T follicular helper cell (primary cell): ENCODE results near the gene DSN1.

ENCODE experiments used
- DNase-seq: peaks from one replicate; pipeline ENCODE4 v3.0.0-alpha.2; 2020; ENCODE audit warnings: low read depth

The DSN1 gene

GRCh38 chr20:36795691-36796090 lies 22.1 kb upstream of the DSN1 start:
- no peak for DNase-seq

- DNase-seq, result no peak
Observed at GRCh38 chr20:36794116-36794474, 20.5 kb upstream of the DSN1 start.

- DNase-seq, result no peak
Observed at GRCh38 chr20:36793294-36794115, 19.9 kb upstream of the DSN1 start.

- DNase-seq, result no peak
Observed at GRCh38 chr20:36792422-36792821, 18.9 kb upstream of the DSN1 start.

GRCh38 chr20:36791862-36792261 lies 18.3 kb upstream of the DSN1 start:
- DNase-seq, result no peak

- no peak for DNase-seq
Observed at GRCh38 chr20:36786663-36787062, 13.1 kb upstream of the DSN1 start.

- no peak for DNase-seq
Observed at GRCh38 chr20:36786246-36786645, 12.7 kb upstream of the DSN1 start.

GRCh38 chr20:36785308-36785707 lies 11.7 kb upstream of the DSN1 start:
- DNase-seq, result no peak

GRCh38 chr20:36784900-36785299 lies 11.3 kb upstream of the DSN1 start:
- no peak for DNase-seq

- DNase-seq, result no peak
Observed at GRCh38 chr20:36784116-36784515, 10.6 kb upstream of the DSN1 start.

GRCh38 chr20:36779656-36780025 lies 6.1 kb upstream of the DSN1 start:
- no peak for DNase-seq

GRCh38 chr20:36778831-36779655 lies 5.5 kb upstream of the DSN1 start:
- no peak for DNase-seq

- no peak for DNase-seq
Observed at GRCh38 chr20:36777576-36777975, 4.0 kb upstream of the DSN1 start.

- no peak for DNase-seq
Observed at GRCh38 chr20:36777167-36777566, 3.6 kb upstream of the DSN1 start.

GRCh38 chr20:36775826-36776225 lies 2.3 kb upstream of the DSN1 start:
- DNase-seq, result no peak

GRCh38 chr20:36775196-36775595 lies 1.6 kb upstream of the DSN1 start:
- DNase-seq, result no peak

GRCh38 chr20:36773107-36773596 lies 411 bp downstream of the DSN1 start:
- DNase-seq, result no peak

GRCh38 chr20:36770680-36771079 lies 2.9 kb downstream of the DSN1 start:
- DNase-seq, result no peak

- DNase-seq, result no peak
Observed at GRCh38 chr20:36768768-36769430, 4.7 kb downstream of the DSN1 start.

GRCh38 chr20:36761125-36761524 lies 12.4 kb downstream of the DSN1 start:
- no peak for DNase-seq

GRCh38 chr20:36760647-36761046 lies 12.9 kb downstream of the DSN1 start:
- DNase-seq, result no peak

- DNase-seq, result no peak
Observed at GRCh38 chr20:36758276-36758675, 15.3 kb downstream of the DSN1 start.

- no peak for DNase-seq
Observed at GRCh38 chr20:36756496-36756895, 17.1 kb downstream of the DSN1 start.
